ENCODE data around the gene LILRB4. TPM values are rescaled to one million over a fixed set of nuclear protein-coding genes. Genes with fewer than 3 reads are reported as not detected.
A peak's percentile ranks its signal among the peaks of the same experiment; 100 is the strongest.
"Not testable (repeated sequence)": the region's sequence is repeated elsewhere in the genome, so short reads cannot be mapped to it uniquely, and the experiment has no call there.

Gene LILRB4
- total and polyA plus RNA-seq, 3 experiments from 2014 or later: 0.44 to 0.69 TPM; not detected in 1

- H3K27me3 ChIP-seq (ENCODE audit: insufficient read depth, low read length, poor library complexity, severe bottlenecking): no peaks in the 10 kb centered on the region
- POLR2A ChIA-PET: no interaction called here
- no peaks in the 10 kb centered on the region for H3K36me3 Mint-ChIP-seq
- peak in 1 of 5 donors; percentile 14 for DNase-seq
- H3K9me3 ChIP-seq (ENCODE audit: low read length): no peaks in the 10 kb centered on the region
- CTCF ChIA-PET: no interaction called here
- H3K4me1 ChIP-seq (ENCODE audit: insufficient read depth, low read length): peaks cover 12% of the 10 kb centered on the region
- H3K4me3 Mint-ChIP-seq: peak overlapping the region in 1 of 7 donors; percentile 23
- no peak overlapping the region for H3K27ac Mint-ChIP-seq
- no peak overlapping the region for H3K4me3 ChIP-seq (ENCODE audit: low read length)
- peaks cover 17 to 29% (median 19%) of the 10 kb centered on the region in 3 donors for H3K4me1 Mint-ChIP-seq
- H3K27ac ChIP-seq (ENCODE audit: low read depth, low read length): no peak overlapping the region
- no peaks in the 10 kb centered on the region for H3K9me3 Mint-ChIP-seq
- H3K27me3 Mint-ChIP-seq: peaks cover 4 to 10% of the 10 kb centered on the region in 2 donors
- no peaks in the 10 kb centered on the region for H3K36me3 ChIP-seq (ENCODE audit: insufficient read depth, low read length)
These were observed 45.2 kb downstream of the LILRB4 start for GRCh38 chr19:54707962-54708361.

- Mint-ChIP-seq H3K36me3 (no peaks in the 10 kb centered on the region), H3K4me3 (no peak overlapping the region), H3K9me3 (peaks cover 0 to 2% (median 0%) of the 10 kb centered on the region in 5 donors), H3K27ac (peak overlapping the region in 1 of 8 donors; percentile 75), H3K4me1 (peaks cover 17 to 29% (median 19%) of the 10 kb centered on the region in 3 donors), H3K27me3 (peaks cover 4 to 14% of the 10 kb centered on the region in 2 donors)
- ChIA-PET CTCF (no interaction called here), POLR2A (no interaction called here)
- Histone ChIP-seq H3K4me1 (ENCODE audit: insufficient read depth, low read length) (peaks cover 12% of the 10 kb centered on the region), H3K27me3 (ENCODE audit: insufficient read depth, low read length, poor library complexity, severe bottlenecking) (no peaks in the 10 kb centered on the region), H3K36me3 (ENCODE audit: insufficient read depth, low read length) (no peaks in the 10 kb centered on the region), H3K4me3 (ENCODE audit: low read length) (no peak overlapping the region), H3K9me3 (ENCODE audit: low read length) (no peaks in the 10 kb centered on the region), H3K27ac (ENCODE audit: low read depth, low read length) (no peak overlapping the region)
- DNase-seq: no peak
These were observed 46.0 kb downstream of the LILRB4 start for GRCh38 chr19:54708781-54709180.

GRCh38 chr19:54709212-54709948 lies 46.6 kb downstream of the LILRB4 start:
- Mint-ChIP-seq H3K36me3 (no peaks in the 10 kb centered on the region), H3K27ac (peak overlapping the region in 1 of 8 donors; percentile 34), H3K4me1 (peaks cover 17 to 29% (median 19%) of the 10 kb centered on the region in 3 donors), H3K4me3 (no peak overlapping the region), H3K27me3 (peaks cover 8 to 18% of the 10 kb centered on the region in 2 donors), H3K9me3 (peaks cover 0 to 2% (median 0%) of the 10 kb centered on the region in 5 donors)
- no peaks in the 10 kb centered on the region for H3K9me3 ChIP-seq (ENCODE audit: low read length)
- DNase-seq: no peak
- H3K4me1 ChIP-seq (ENCODE audit: insufficient read depth, low read length): peaks cover 12% of the 10 kb centered on the region
- ChIA-PET CTCF (no interaction called here), POLR2A (no interaction called here)
- no peak overlapping the region for H3K27ac ChIP-seq (ENCODE audit: low read depth, low read length)
- no peaks in the 10 kb centered on the region for H3K36me3 ChIP-seq (ENCODE audit: insufficient read depth, low read length)
- H3K27me3 ChIP-seq (ENCODE audit: insufficient read depth, low read length, poor library complexity, severe bottlenecking): no peaks in the 10 kb centered on the region
- H3K4me3 ChIP-seq (ENCODE audit: low read length): no peak overlapping the region

- DNase-seq; CTCF ChIA-PET; H3K4me3 ChIP-seq (ENCODE audit: low read length); H3K27me3 ChIP-seq (ENCODE audit: insufficient read depth, low read length, poor library complexity, severe bottlenecking); H3K27ac ChIP-seq (ENCODE audit: low read depth, low read length); H3K27ac Mint-ChIP-seq; POLR2A ChIA-PET; H3K4me3 Mint-ChIP-seq; H3K36me3 Mint-ChIP-seq; H3K9me3 Mint-ChIP-seq; H3K9me3 ChIP-seq (ENCODE audit: low read length); H3K36me3 ChIP-seq (ENCODE audit: insufficient read depth, low read length): not testable (repeated sequence)
- Mint-ChIP-seq H3K4me1 (peaks cover 17 to 29% (median 19%) of the 10 kb centered on the region in 3 donors), H3K27me3 (peaks cover 8 to 18% of the 10 kb centered on the region in 2 donors)
- H3K4me1 ChIP-seq (ENCODE audit: insufficient read depth, low read length): peaks cover 12% of the 10 kb centered on the region
These were observed 47.2 kb downstream of the LILRB4 start for GRCh38 chr19:54709956-54710355.

Other genes with a start within 250 kb of the LILRB4 start
- under 1 TPM in 1 of 2 experiments, not detected in 1; 0.66 TPM for gene TTYH1, start 247.5 kb upstream of the LILRB4 start, total RNA-seq
- not detected for gene TTYH1, start 247.5 kb upstream of the LILRB4 start, polyA plus RNA-seq
- gene LENG8, start 213.8 kb upstream of the LILRB4 start, total RNA-seq: 100 to 1,000 TPM; 132 to 144 TPM
- gene LENG8, start 213.8 kb upstream of the LILRB4 start, polyA plus RNA-seq: 8.0 TPM
- 1 to 10 TPM; 3.8 to 4.4 TPM for gene LENG9, start 199.2 kb upstream of the LILRB4 start, total RNA-seq
- gene LENG9, start 199.2 kb upstream of the LILRB4 start, polyA plus RNA-seq: 0.23 TPM
- gene CDC42EP5, start 189.7 kb upstream of the LILRB4 start, total RNA-seq: 1 to 10 TPM in 1 of 2 experiments, under 1 TPM in 1; 0.44 to 1.1 TPM
- gene CDC42EP5, start 189.7 kb upstream of the LILRB4 start, polyA plus RNA-seq: not detected
- 1 to 10 TPM; 1.4 TPM for gene LAIR2, start 160.2 kb upstream of the LILRB4 start, total RNA-seq
- 31.6 TPM for gene LAIR2, start 160.2 kb upstream of the LILRB4 start, polyA plus RNA-seq
- gene LILRA2, start 89.2 kb upstream of the LILRB4 start, total RNA-seq: not detected
- not detected for gene LILRA2, start 89.2 kb upstream of the LILRB4 start, polyA plus RNA-seq
- not detected for gene LILRA1, start 69.4 kb upstream of the LILRB4 start, total RNA-seq
- not detected for gene LILRA1, start 69.4 kb upstream of the LILRB4 start, polyA plus RNA-seq
- gene LILRB1, start 32.5 kb upstream of the LILRB4 start, total RNA-seq: 1 to 10 TPM; 1.0 to 1.3 TPM
- gene LILRB1, start 32.5 kb upstream of the LILRB4 start, polyA plus RNA-seq: 3.9 TPM
- gene KIR3DL3, start 61.5 kb downstream of the LILRB4 start, total RNA-seq: not detected
- 0.63 TPM for gene KIR3DL3, start 61.5 kb downstream of the LILRB4 start, polyA plus RNA-seq
- gene KIR2DL3, start 75.5 kb downstream of the LILRB4 start, total RNA-seq: under 1 TPM in 1 of 2 experiments, not detected in 1; 0.29 TPM
- 5.2 TPM for gene KIR2DL3, start 75.5 kb downstream of the LILRB4 start, polyA plus RNA-seq
- under 1 TPM in 1 of 2 experiments, not detected in 1; 0.13 TPM for gene KIR2DL1, start 106.8 kb downstream of the LILRB4 start, total RNA-seq
- 3.1 TPM for gene KIR2DL1, start 106.8 kb downstream of the LILRB4 start, polyA plus RNA-seq
- not detected for gene KIR2DL4, start 140.6 kb downstream of the LILRB4 start, total RNA-seq
- gene KIR2DL4, start 140.6 kb downstream of the LILRB4 start, polyA plus RNA-seq: 0.79 TPM
- under 1 TPM; 0.11 to 0.28 TPM for gene KIR3DL1, start 153.5 kb downstream of the LILRB4 start, total RNA-seq
- gene KIR3DL1, start 153.5 kb downstream of the LILRB4 start, polyA plus RNA-seq: 11.9 TPM
- gene KIR2DS4, start 169.7 kb downstream of the LILRB4 start, total RNA-seq: not detected
- gene KIR2DS4, start 169.7 kb downstream of the LILRB4 start, polyA plus RNA-seq: 14.5 TPM
- under 1 TPM; 0.27 to 0.28 TPM for gene KIR3DL2, start 187.5 kb downstream of the LILRB4 start, total RNA-seq
- gene KIR3DL2, start 187.5 kb downstream of the LILRB4 start, polyA plus RNA-seq: 16.8 TPM
- gene FCAR, start 211.2 kb downstream of the LILRB4 start, total RNA-seq: not detected
- gene FCAR, start 211.2 kb downstream of the LILRB4 start, polyA plus RNA-seq: not detected
- under 1 TPM in 1 of 2 experiments, not detected in 1; 0.31 TPM for gene NCR1, start 243.2 kb downstream of the LILRB4 start, total RNA-seq
- 2.8 TPM for gene NCR1, start 243.2 kb downstream of the LILRB4 start, polyA plus RNA-seq

All from CD8-positive, alpha-beta memory T cell (primary cell).